Body of pancreas (tissue), 4 donors: Measurements from ENCODE around the gene GABRA4.

Experiments
- POLR2A ChIP-seq, 3 donors: fragments of 450-650 bp; IDR thresholded peaks; one replicate each; pipeline ENCODE4 v1.6.1; 2016; ENCODE audit warnings: antibody characterized with exemption in 3 of 3, mild to moderate bottlenecking in 2 of 3
- TF ChIP-seq, protein P1 (sequence below), 7 experiments: fragments of 450-650 bp in 4 of 7; fragments of 200-600 bp in 3 of 7; sonication (generic) in 3 of 7; IDR thresholded peaks; one replicate each; pipeline ENCODE4 v1.5.1; 2016 to 2019; ENCODE audit warnings: antibody characterized with exemption in 7 of 7

DNA sequence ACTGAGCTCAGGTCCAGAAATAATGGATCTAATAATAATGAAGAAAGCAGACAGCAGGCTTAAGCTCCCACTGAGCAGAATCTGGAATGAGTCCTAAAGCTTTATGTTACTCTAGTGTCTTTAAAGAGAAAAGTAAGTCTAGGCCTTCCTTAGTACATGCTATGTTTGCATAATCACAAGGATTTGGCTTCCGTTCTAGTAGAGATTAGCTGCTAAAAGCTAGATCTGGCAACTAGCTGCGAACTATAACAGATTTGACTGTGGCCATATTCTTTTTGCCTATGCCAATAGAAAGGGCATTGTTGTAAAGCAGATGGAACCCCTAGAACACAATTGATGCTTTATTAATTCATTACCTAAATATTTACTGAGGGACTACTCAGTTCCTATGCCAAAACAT is 103.3 kb downstream of the GABRA4 start:
- TF ChIP-seq, protein P1, sequence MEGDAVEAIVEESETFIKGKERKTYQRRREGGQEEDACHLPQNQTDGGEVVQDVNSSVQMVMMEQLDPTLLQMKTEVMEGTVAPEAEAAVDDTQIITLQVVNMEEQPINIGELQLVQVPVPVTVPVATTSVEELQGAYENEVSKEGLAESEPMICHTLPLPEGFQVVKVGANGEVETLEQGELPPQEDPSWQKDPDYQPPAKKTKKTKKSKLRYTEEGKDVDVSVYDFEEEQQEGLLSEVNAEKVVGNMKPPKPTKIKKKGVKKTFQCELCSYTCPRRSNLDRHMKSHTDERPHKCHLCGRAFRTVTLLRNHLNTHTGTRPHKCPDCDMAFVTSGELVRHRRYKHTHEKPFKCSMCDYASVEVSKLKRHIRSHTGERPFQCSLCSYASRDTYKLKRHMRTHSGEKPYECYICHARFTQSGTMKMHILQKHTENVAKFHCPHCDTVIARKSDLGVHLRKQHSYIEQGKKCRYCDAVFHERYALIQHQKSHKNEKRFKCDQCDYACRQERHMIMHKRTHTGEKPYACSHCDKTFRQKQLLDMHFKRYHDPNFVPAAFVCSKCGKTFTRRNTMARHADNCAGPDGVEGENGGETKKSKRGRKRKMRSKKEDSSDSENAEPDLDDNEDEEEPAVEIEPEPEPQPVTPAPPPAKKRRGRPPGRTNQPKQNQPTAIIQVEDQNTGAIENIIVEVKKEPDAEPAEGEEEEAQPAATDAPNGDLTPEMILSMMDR (IDR thresholded peaks at IDR 0.05) = no peak
- no peak for TF ChIP-seq POLR2A (IDR thresholded peaks at IDR 0.05)
